Tibial nerve (tissue), 4 donors: Measurements from ENCODE around the gene LRFN3.
"Not testable (repeated sequence)": the region's sequence is repeated elsewhere in the genome, so short reads cannot be mapped to it uniquely, and the experiment has no call there.

Experiments used
- EP300 ChIP-seq, 2 donors: sonication (generic); formaldehyde crosslinking; IDR thresholded peaks; one replicate each; pipeline ENCODE4 v1.6.1; 2017; ENCODE audit warnings: antibody characterized with exemption in 2 of 2, mild to moderate bottlenecking in 1 of 2
- POLR2A ChIP-seq, 2 donors: fragments of 450-650 bp; IDR thresholded peaks; one replicate each; pipeline ENCODE4 v1.6.1; 2017; ENCODE audit warnings: antibody characterized with exemption in 2 of 2, mild to moderate bottlenecking in 2 of 2, moderate library complexity in 2 of 2
- TF ChIP-seq, protein P1 (sequence below), 5 experiments: fragments of 200-600 bp in 3 of 5; fragments of 450-650 bp in 2 of 5; sonication (generic) in 3 of 5; IDR thresholded peaks; one replicate each; pipeline ENCODE4 v1.5.1; 2016 to 2019; ENCODE audit warnings: antibody characterized with exemption in 5 of 5, mild to moderate bottlenecking in 3 of 5, moderate library complexity in 2 of 5

DNA sequence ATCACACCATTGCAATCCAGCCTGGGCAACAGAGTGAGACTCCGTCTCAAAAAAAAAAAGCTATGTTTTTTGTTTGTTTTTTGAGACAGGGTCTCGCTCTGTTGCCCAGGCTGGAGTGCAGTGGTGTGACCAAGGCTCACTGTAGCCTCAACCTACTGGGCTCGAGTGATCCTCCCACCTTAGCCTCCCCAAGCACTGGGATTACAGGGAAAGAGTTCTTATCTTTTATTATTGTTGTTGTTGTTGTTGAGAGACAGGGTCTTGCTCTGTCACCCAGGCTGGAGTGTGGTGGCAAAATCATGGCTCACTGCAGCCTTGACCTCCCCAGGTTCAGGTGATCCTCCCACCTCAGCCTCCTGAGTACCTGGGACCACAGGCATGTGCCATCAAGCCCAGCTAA, 44.4 kb upstream of the LRFN3 start:
- TF ChIP-seq, protein P1, sequence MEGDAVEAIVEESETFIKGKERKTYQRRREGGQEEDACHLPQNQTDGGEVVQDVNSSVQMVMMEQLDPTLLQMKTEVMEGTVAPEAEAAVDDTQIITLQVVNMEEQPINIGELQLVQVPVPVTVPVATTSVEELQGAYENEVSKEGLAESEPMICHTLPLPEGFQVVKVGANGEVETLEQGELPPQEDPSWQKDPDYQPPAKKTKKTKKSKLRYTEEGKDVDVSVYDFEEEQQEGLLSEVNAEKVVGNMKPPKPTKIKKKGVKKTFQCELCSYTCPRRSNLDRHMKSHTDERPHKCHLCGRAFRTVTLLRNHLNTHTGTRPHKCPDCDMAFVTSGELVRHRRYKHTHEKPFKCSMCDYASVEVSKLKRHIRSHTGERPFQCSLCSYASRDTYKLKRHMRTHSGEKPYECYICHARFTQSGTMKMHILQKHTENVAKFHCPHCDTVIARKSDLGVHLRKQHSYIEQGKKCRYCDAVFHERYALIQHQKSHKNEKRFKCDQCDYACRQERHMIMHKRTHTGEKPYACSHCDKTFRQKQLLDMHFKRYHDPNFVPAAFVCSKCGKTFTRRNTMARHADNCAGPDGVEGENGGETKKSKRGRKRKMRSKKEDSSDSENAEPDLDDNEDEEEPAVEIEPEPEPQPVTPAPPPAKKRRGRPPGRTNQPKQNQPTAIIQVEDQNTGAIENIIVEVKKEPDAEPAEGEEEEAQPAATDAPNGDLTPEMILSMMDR (IDR thresholded peaks at IDR 0.05), result not testable (repeated sequence)
- TF ChIP-seq POLR2A, EP300 (IDR thresholded peaks at IDR 0.05): not testable (repeated sequence)
